Measurements from ENCODE around the gene PIK3R3.

DNA sequence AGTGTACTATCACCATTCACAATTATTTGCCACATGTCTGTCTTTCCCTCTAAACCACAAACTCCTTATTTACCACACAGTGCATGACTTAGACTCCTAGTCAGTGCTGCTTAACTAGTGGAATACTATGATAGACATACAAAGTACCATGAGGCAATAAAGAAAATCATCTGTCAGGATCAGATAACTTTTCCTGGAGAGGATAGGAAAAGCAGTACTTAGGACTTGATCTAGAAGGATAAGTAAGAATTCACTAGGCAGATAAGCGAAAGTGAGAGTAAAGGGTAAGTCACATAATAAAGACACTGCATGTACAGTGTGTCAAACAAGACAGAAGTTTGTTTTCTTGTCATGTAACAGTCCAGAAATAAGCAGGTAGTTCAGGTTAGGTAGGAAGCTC, 21.3 kb upstream of the PIK3R3 start:
- TF ChIP-seq, protein P1, sequence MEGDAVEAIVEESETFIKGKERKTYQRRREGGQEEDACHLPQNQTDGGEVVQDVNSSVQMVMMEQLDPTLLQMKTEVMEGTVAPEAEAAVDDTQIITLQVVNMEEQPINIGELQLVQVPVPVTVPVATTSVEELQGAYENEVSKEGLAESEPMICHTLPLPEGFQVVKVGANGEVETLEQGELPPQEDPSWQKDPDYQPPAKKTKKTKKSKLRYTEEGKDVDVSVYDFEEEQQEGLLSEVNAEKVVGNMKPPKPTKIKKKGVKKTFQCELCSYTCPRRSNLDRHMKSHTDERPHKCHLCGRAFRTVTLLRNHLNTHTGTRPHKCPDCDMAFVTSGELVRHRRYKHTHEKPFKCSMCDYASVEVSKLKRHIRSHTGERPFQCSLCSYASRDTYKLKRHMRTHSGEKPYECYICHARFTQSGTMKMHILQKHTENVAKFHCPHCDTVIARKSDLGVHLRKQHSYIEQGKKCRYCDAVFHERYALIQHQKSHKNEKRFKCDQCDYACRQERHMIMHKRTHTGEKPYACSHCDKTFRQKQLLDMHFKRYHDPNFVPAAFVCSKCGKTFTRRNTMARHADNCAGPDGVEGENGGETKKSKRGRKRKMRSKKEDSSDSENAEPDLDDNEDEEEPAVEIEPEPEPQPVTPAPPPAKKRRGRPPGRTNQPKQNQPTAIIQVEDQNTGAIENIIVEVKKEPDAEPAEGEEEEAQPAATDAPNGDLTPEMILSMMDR (IDR thresholded peaks at IDR 0.05; ENCODE audit: insufficient read depth, low read length, poor library complexity, severe bottlenecking): no peak
- no peak for TF ChIP-seq EZH2phosphoT487 (conservative IDR thresholded peaks at IDR 0.05; ENCODE audit: low read length)
